ENCODE results near the gene RPS2.

Gene RPS2

GRCh38 chr16:1992704-1993317 is 28.2 kb upstream of the RPS2 start:
- Histone ChIP-seq H3K9ac (ENCODE audit: low read length) (no peak overlapping the region), H3K36me3 (ENCODE audit: control insufficient read depth, insufficient read depth, low read length) (no peaks in the 10 kb centered on the region), H3K4me1 (ENCODE audit: control insufficient read depth, insufficient read depth, low read length) (peaks cover 3% of the 10 kb centered on the region), H3K4me3 (ENCODE audit: low read length) (no peak overlapping the region), H3K27ac (ENCODE audit: low read depth, low read length) (no peak overlapping the region), H3K27me3 (ENCODE audit: control insufficient read depth, insufficient read depth, low read length) (peaks cover 24% of the 10 kb centered on the region)

- peaks cover 24% of the 10 kb centered on the region for H3K27me3 ChIP-seq (ENCODE audit: control insufficient read depth, insufficient read depth, low read length)
- peaks cover 1% of the 10 kb centered on the region for H3K4me1 ChIP-seq (ENCODE audit: control insufficient read depth, insufficient read depth, low read length)
- peaks cover 1% of the 10 kb centered on the region for H3K36me3 ChIP-seq (ENCODE audit: control insufficient read depth, insufficient read depth, low read length)
- no peak overlapping the region for H3K9ac ChIP-seq (ENCODE audit: low read length)
- H3K27ac ChIP-seq (ENCODE audit: low read depth, low read length), result no peak overlapping the region
- H3K4me3 ChIP-seq (ENCODE audit: low read length), result peak overlapping the region; percentile 51
Measured at GRCh38 chr16:1991948-1992703, 27.5 kb upstream of the RPS2 start.

GRCh38 chr16:1991588-1991947 is 26.9 kb upstream of the RPS2 start:
- no peak overlapping the region for H3K9ac ChIP-seq (ENCODE audit: low read length)
- H3K4me3 ChIP-seq (ENCODE audit: low read length), result peak overlapping the region; percentile 51
- H3K27ac ChIP-seq (ENCODE audit: low read depth, low read length), result no peak overlapping the region
- no peaks in the 10 kb centered on the region for H3K4me1 ChIP-seq (ENCODE audit: control insufficient read depth, insufficient read depth, low read length)
- H3K36me3 ChIP-seq (ENCODE audit: control insufficient read depth, insufficient read depth, low read length), result peaks cover 3% of the 10 kb centered on the region
- H3K27me3 ChIP-seq (ENCODE audit: control insufficient read depth, insufficient read depth, low read length), result peaks cover 24% of the 10 kb centered on the region

GRCh38 chr16:1991135-1991551 is 26.5 kb upstream of the RPS2 start:
- Histone ChIP-seq H3K36me3 (ENCODE audit: control insufficient read depth, insufficient read depth, low read length) (peaks cover 7% of the 10 kb centered on the region), H3K9ac (ENCODE audit: low read length) (no peak overlapping the region), H3K27me3 (ENCODE audit: control insufficient read depth, insufficient read depth, low read length) (peaks cover 24% of the 10 kb centered on the region), H3K4me3 (ENCODE audit: low read length) (peak overlapping the region; percentile 51), H3K27ac (ENCODE audit: low read depth, low read length) (no peak overlapping the region), H3K4me1 (ENCODE audit: control insufficient read depth, insufficient read depth, low read length) (no peaks in the 10 kb centered on the region)

- no peaks in the 10 kb centered on the region for H3K4me1 ChIP-seq (ENCODE audit: control insufficient read depth, insufficient read depth, low read length)
- no peak overlapping the region for H3K9ac ChIP-seq (ENCODE audit: low read length)
- peaks cover 24% of the 10 kb centered on the region for H3K27me3 ChIP-seq (ENCODE audit: control insufficient read depth, insufficient read depth, low read length)
- H3K36me3 ChIP-seq (ENCODE audit: control insufficient read depth, insufficient read depth, low read length), result peaks cover 7% of the 10 kb centered on the region
- no peak overlapping the region for H3K27ac ChIP-seq (ENCODE audit: low read depth, low read length)
- H3K4me3 ChIP-seq (ENCODE audit: low read length), result peak overlapping the region; percentile 45
Measured at GRCh38 chr16:1990351-1991134, 25.9 kb upstream of the RPS2 start.

- Histone ChIP-seq H3K36me3 (ENCODE audit: control insufficient read depth, insufficient read depth, low read length) (peaks cover 7% of the 10 kb centered on the region), H3K27me3 (ENCODE audit: control insufficient read depth, insufficient read depth, low read length) (peaks cover 24% of the 10 kb centered on the region), H3K4me3 (ENCODE audit: low read length) (no peak overlapping the region), H3K27ac (ENCODE audit: low read depth, low read length) (no peak overlapping the region), H3K9ac (ENCODE audit: low read length) (no peak overlapping the region), H3K4me1 (ENCODE audit: control insufficient read depth, insufficient read depth, low read length) (peaks cover 2% of the 10 kb centered on the region)
Measured at GRCh38 chr16:1990101-1990350, 25.4 kb upstream of the RPS2 start.

- no peak within 1 kb of the TSS for H3K27ac ChIP-seq (ENCODE audit: low read depth, low read length)
- H3K36me3 ChIP-seq (ENCODE audit: control insufficient read depth, insufficient read depth, low read length), result peaks cover 7% of the 10 kb centered on the region
- H3K4me3 ChIP-seq (ENCODE audit: low read length), result peak within 1 kb of the TSS; percentile 45
- H3K27me3 ChIP-seq (ENCODE audit: control insufficient read depth, insufficient read depth, low read length), result peaks cover 24% of the 10 kb centered on the region
- peaks cover 7% of the 10 kb centered on the region for H3K4me1 ChIP-seq (ENCODE audit: control insufficient read depth, insufficient read depth, low read length)
- H3K9ac ChIP-seq (ENCODE audit: low read length), result no peak within 1 kb of the TSS
Measured at GRCh38 chr16:1989209-1990100, 24.8 kb upstream of the RPS2 start, which contains the start of gene SYNGR3. SYNGR3 (plus strand) TSS chr16:1989970; CDS start chr16:1990103, 133 bp downstream.

GRCh38 chr16:1987198-1987597 is 22.6 kb upstream of the RPS2 start:
- Histone ChIP-seq H3K4me3 (ENCODE audit: low read length) (no peak overlapping the region), H3K27me3 (ENCODE audit: control insufficient read depth, insufficient read depth, low read length) (peaks cover 26% of the 10 kb centered on the region), H3K4me1 (ENCODE audit: control insufficient read depth, insufficient read depth, low read length) (peaks cover 7% of the 10 kb centered on the region), H3K27ac (ENCODE audit: low read depth, low read length) (no peak overlapping the region), H3K36me3 (ENCODE audit: control insufficient read depth, insufficient read depth, low read length) (peaks cover 7% of the 10 kb centered on the region), H3K9ac (ENCODE audit: low read length) (no peak overlapping the region)

GRCh38 chr16:1985466-1986150 is 21.0 kb upstream of the RPS2 start:
- H3K4me1 ChIP-seq (ENCODE audit: control insufficient read depth, insufficient read depth, low read length), result peaks cover 7% of the 10 kb centered on the region
- peaks cover 25% of the 10 kb centered on the region for H3K27me3 ChIP-seq (ENCODE audit: control insufficient read depth, insufficient read depth, low read length)
- peak overlapping the region; percentile 51 for H3K9ac ChIP-seq (ENCODE audit: low read length)

GRCh38 chr16:1984347-1985225 is 20.0 kb upstream of the RPS2 start:
- H3K9ac ChIP-seq (ENCODE audit: low read length), result peak overlapping the region; percentile 51
- H3K4me1 ChIP-seq (ENCODE audit: control insufficient read depth, insufficient read depth, low read length), result peaks cover 7% of the 10 kb centered on the region
- H3K27ac ChIP-seq (ENCODE audit: low read depth, low read length), result peak overlapping the region; percentile 51
- H3K36me3 ChIP-seq (ENCODE audit: control insufficient read depth, insufficient read depth, low read length), result peaks cover 7% of the 10 kb centered on the region
- peak overlapping the region; percentile 74 for H3K4me3 ChIP-seq (ENCODE audit: low read length)
- H3K27me3 ChIP-seq (ENCODE audit: control insufficient read depth, insufficient read depth, low read length), result peaks cover 23% of the 10 kb centered on the region

More at GRCh38 chr16:1985466-1986150, 21.0 kb upstream of the RPS2 start:
- Histone ChIP-seq H3K4me3 (ENCODE audit: low read length) (peak overlapping the region; percentile 74), H3K27ac (ENCODE audit: low read depth, low read length) (no peak overlapping the region), H3K36me3 (ENCODE audit: control insufficient read depth, insufficient read depth, low read length) (peaks cover 7% of the 10 kb centered on the region)
